Activated CD4-positive, CD25-positive, alpha-beta regulatory T cell treated with anti-CD3 and anti-CD28 coated beads, Interleukin-2, amount 50 U/mL, for 24 hours (primary cell): ENCODE data around the gene PLB1.

Experiments used
- ATAC-seq, 2 donors: fragments of 150-1000 bp; cut with Tn5 transposase; one replicate each; pipeline ENCODE4 v1.10.0; 2021; ENCODE audit warnings: mild to moderate bottlenecking in 1 of 2, moderate library complexity in 1 of 2

The PLB1 gene, protein sequence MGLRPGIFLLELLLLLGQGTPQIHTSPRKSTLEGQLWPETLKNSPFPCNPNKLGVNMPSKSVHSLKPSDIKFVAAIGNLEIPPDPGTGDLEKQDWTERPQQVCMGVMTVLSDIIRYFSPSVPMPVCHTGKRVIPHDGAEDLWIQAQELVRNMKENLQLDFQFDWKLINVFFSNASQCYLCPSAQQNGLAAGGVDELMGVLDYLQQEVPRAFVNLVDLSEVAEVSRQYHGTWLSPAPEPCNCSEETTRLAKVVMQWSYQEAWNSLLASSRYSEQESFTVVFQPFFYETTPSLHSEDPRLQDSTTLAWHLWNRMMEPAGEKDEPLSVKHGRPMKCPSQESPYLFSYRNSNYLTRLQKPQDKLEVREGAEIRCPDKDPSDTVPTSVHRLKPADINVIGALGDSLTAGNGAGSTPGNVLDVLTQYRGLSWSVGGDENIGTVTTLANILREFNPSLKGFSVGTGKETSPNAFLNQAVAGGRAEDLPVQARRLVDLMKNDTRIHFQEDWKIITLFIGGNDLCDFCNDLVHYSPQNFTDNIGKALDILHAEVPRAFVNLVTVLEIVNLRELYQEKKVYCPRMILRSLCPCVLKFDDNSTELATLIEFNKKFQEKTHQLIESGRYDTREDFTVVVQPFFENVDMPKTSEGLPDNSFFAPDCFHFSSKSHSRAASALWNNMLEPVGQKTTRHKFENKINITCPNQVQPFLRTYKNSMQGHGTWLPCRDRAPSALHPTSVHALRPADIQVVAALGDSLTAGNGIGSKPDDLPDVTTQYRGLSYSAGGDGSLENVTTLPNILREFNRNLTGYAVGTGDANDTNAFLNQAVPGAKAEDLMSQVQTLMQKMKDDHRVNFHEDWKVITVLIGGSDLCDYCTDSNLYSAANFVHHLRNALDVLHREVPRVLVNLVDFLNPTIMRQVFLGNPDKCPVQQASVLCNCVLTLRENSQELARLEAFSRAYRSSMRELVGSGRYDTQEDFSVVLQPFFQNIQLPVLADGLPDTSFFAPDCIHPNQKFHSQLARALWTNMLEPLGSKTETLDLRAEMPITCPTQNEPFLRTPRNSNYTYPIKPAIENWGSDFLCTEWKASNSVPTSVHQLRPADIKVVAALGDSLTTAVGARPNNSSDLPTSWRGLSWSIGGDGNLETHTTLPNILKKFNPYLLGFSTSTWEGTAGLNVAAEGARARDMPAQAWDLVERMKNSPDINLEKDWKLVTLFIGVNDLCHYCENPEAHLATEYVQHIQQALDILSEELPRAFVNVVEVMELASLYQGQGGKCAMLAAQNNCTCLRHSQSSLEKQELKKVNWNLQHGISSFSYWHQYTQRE (N-terminal part only)

DNA sequence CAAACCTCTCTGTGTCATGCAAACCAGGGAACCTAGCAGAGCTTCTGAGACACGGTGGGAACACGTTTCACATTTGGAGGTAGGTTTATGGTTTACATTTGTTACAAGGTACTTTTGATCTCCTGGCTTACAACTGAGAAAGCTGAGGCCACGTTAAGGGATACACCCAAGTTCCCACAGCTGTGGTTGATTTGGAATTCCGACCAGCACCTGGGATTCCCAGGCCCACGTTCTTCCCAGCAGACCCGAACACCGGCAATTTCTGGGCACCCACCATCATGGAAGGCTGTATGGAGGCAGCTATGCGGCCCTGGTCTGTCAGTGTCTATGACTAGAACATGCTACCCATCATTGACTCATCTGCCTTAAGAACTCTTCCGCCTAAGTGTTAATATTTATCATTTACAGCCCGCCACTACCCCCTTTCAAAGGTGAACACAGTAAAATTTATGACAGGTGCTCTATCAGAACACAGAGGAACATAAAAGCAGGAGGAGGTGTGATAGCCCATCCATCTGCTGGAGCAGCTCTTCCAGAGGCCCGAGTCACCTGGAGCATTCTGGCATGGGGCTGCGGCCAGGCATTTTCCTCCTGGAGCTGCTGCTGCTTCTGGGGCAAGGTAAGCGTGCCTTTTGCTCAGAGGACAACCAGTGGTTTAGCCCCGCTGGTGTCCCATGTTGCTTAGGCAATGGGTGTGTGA is at the start of gene PLB1:
TSS of gene PLB1 (plus strand) at position 510 of the 700 bp plus-strand sequence. CDS start at position 565, 55 bp downstream.
- ATAC-seq: no peak

DNA sequence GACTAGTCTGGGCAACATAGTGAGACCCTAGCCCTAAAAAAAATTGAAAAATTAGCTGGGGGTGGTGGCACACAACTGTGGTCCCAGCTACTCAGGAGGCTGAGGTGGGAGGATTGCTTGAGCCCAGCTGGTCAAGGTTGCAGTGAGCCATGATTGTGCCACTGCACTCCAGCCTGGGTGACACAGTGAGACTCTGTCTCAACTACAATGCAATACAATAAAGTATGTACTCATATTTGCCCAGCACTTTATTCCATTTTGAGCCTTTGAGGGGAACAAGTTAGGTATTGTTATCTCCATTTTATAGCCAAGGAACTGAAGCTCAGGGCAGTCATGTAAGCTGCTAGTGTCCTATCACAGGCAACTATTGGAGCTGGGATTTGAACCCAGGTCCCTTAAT is 49.3 kb upstream of the PLB1 start:
- no peak for ATAC-seq

- no peak for ATAC-seq
Measured at GRCh38 chr2:28447086-28447485, 48.8 kb upstream of the PLB1 start.

GRCh38 chr2:28447943-28448792 is 47.7 kb upstream of the PLB1 start:
- ATAC-seq: no peak

- no peak for ATAC-seq
Measured at GRCh38 chr2:28448793-28449100, 47.1 kb upstream of the PLB1 start.

- no peak for ATAC-seq
Measured at GRCh38 chr2:28449126-28449487, 46.8 kb upstream of the PLB1 start.

GRCh38 chr2:28449488-28450395 is 46.1 kb upstream of the PLB1 start:
- ATAC-seq: peak; percentile 80 to 82

GRCh38 chr2:28450901-28451565 is 44.8 kb upstream of the PLB1 start:
- no peak for ATAC-seq

DNA sequence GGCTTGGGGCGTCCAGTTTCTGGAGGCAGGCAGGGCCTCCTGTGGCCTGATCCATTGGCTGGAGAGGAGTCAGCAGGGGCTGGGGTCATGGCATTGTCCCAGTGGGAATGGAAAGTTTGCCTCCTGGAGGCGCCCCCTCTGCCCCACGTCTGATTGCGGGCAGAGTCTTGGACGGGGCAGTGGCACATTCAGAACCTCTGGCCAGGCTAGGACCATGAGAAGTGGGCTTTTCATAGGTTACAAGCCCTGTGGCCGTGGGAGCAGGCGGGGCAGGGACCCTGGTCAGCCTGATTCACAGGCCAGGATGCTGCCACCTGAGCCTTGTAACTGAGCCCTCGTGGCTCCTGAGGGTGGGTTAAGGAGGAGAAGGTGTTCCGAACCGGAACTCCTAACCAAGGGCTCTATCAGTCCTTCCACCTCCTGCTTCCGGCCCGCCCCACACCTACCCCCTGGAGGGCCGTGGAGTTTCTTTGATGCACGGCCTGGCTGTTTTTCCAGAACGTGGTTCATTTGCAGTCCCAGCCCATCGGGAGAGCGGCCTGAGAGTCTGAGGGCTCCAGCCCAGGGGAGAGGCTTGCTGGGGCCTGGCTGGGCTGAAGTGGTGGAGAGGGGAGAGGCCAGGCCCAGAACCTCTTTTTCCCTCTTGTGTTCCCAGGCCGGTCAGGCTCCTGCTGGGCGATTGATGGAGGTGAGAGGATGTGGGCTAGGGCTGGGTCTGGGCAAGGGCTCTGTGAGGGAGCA is 43.9 kb upstream of the PLB1 start:
- no peak for ATAC-seq

DNA sequence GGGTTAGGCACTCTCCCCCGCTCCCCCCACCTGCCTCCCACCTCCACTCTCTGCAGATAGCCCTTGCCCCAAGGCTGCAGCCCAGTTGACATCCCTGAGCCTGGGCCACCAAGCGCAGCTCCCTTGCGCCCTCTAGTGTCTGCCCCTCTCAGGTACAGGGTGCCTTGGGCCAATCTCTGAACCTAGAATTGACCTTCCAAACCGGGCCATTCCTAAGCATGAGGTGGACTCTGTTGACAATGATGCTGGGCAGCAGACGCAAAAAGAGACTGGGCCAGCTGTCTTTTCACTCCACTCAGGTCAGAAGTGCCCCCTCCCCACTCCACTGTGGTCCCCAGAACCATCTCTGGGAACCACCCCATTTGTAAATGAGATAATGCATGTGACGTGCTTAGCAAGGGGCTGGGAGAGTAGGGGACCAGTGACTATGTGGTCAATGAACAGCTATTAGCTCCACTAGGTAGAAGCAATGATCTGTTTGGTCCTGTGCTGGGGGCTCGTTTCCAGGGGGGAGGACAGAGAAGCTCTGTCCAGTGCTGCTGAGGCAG is 43.3 kb upstream of the PLB1 start:
- ATAC-seq: peak; percentile 58 to 64

GRCh38 chr2:28453396-28453795 is 42.5 kb upstream of the PLB1 start:
- no peak for ATAC-seq

DNA sequence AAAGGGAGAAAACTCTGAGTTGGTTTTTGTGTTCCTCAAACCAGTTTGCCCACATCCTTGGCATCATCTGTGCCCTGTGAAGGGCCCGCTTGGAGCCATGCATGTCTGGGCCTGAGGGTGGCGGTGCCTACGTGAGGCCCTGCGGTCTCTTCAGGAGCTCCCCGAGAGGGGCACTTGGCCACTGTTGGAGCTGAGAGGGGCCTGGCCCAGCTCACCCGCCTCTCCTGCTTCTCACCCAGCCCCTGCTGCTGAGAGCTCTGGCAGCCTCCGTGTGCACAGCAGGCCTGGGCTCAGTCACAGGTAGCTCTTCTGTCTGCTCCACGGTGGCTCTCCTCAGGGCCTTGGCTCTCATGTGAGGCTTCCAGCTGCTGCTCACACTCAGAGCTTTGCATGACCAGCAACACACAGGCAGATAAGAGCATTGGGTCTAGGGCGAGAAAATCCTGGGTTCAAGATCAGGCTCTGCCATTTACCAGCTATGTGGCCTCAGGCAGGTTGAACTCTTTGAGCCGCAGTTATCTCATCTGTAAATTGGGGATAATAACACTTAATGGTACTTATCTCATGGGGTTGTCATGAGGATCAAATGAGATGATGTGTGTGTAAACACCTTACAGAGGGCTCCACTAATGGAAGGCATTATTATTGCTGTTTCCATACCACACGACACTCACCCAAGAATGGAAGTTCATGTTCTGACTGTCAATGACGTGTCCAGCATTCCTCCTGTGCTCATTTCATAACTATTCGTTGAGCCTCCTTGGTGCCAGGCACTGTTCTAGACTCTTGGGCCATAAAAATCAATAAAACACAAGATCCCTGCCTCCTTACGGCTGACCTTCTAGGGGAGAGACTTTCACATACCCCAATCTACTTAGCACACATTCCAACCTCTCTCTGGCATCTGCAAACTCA is 41.6 kb upstream of the PLB1 start:
- no peak for ATAC-seq

DNA sequence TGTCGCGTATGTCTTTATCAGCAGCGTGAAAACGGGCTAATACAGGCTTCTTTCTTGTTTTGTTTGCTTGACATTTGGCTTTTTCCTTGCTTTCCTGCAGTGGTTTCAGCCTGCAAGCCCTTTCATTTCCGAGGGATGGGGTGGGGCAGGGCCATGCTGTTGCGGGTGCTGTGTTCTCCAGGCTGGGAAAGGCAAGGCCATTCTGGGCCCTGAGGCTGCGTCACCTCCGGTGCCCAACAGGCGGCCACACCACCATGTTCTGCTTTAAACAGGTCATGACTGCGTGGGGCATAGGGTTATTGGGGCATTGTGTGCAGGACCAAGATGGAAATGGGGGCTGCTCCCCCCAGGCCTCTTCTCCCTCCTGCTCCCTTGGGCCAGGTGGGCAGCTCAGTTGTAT is 38.6 kb upstream of the PLB1 start:
- no peak for ATAC-seq

DNA sequence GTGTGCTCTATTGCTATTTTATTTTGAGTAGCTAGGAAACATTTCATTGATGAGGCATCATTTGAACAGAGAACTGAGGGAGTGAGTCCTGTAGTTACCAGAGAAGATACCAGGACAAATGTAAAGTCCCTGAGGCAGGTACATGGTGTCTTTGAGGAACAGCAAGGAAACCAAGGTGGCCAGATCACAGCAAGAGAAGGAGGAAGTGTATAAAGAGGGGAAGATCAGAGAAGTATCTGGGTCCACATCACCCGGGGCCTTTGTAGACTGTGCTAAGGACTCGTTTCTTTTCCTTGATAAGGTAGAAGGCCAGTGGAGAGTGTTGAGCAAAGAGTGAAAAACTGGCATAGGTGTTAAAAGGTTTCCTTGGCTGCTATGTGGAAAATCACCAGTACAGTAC is 34.8 kb upstream of the PLB1 start:
- ATAC-seq: no peak

GRCh38 chr2:28462122-28462521 is 33.7 kb upstream of the PLB1 start:
- ATAC-seq: no peak

DNA sequence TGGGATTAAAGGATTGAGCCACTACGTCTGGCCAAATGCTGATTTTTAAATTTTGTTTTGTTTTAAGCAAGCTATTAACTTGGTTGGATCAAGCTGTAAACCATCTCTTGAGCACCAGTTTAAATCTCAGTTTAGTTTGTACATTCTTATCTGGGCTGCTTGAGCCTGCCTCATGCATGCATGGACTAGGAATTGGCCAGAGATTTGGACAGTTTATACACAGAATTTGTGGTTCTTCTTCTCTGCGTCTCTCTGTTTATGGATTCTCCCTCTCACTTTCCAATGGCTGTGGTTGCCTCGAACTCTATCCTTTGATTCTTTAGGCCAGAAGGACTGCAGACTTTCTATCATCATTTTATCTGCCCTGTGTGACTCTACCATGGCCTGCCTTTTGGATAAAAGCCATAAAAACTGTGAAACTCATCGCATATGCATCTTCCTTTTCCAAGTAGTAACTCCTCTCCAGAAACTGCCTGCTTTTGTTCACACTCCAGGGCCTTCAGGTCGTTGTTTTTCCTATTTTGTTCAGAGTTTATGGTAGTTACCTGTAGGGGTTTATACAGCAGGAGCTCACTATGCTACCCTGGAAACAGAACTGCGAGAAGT is 32.5 kb upstream of the PLB1 start:
- ATAC-seq: no peak

- no peak for ATAC-seq
Measured at GRCh38 chr2:28463893-28464292, 32.0 kb upstream of the PLB1 start.
